SKM-1 treated with dmso at 0.1 percent for 144 hours (cell line): ENCODE measurements around the gene MYO3B.

Source experiments
- DNase-seq: peaks from one replicate; lab custom pipeline; 2025; ENCODE audit not compliant: unreplicated experiment; lab: John Stamatoyannopoulos, UW

Gene MYO3B

DNA sequence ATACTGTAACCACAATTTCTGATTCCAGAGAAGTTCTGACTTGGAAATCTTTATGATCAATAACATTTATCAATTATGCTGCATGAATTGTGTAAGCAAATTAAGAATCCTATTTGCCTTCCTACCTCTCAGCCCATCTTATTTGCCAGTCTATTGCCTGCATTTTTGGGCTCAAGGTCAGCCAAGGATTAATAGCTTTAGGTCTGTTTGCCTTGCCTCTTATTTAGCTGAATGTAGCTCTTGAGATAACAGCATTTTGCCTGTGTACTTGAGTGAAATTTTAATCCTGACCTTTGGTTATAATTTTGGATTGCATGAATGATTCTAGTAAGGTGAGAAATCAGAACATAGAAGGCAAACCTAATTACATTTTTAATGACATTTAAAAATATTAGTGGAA is 51.2 kb downstream of the MYO3B start:
- no peak for DNase-seq

DNA sequence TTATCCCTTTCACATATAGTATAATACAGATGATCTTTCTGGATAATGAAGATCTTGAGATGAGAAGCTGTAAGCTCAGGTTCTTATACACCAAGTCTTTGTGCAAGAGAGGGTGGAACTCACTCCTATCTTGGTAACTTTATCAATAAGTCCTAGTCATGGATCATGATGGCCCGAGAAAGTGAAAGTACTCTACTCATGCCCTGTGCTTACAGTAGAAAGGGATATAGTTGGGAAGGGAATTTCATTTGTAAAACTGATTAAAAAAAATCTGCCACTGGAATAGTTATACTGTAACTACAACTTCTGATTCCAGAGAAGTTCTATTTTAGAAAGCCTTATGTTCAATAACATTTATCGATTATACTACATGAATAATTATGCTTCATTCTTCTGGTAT is 51.8 kb downstream of the MYO3B start:
- DNase-seq = no peak

DNA sequence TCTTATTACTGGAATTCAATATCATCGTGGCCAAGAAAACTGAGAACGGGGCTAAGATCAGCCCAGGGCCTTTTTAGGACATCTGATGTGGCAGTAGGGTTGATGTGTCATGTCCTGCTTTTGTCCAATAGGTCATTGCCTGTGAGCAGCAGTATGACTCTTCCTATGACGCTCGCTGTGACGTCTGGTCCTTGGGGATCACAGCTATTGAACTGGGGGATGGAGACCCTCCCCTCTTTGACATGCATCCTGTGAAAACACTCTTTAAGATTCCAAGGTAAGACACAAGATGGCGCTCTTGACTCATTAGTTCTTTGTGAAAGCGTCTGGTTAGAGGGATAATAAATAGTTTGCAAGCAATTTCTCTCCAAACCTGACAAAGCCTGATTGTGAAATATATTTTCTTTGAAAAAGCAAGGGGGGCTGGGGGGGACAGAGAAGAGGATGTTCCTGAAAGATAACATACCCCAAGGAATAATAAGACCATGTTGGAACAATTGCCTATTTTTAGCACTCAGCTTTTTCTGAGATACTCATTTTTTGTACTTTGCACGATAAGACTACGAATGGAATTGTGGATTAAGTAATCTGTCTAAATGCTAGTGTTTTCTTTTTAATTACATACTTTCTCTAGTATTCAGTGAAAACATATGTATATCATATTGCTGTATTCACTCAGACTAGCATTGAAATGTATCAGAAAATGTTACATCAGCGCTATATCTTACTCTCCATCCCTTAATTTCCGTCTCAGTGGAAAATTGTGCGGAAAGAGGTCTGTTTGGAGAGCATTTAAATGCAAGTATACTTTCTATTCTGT is 58.1 kb downstream of the MYO3B start:
- peak; percentile 16 for DNase-seq

DNA sequence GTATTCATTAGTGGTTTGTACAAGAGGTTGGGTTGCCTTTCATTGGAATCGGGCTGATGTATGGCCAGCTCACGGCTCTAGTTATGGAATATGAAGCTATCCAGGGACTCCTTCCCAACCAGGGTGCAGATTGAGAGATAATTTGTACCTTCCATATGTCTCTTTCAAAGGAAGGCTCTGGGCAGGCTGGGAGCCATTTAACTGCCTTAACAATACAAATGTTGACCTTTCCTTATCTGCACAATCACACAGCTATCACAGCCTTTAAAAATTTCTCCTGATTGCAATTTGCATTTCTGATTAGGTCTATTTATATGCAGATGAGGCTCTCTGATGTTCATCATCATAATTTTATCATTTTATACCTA is 58.7 kb downstream of the MYO3B start:
- no peak for DNase-seq

DNA sequence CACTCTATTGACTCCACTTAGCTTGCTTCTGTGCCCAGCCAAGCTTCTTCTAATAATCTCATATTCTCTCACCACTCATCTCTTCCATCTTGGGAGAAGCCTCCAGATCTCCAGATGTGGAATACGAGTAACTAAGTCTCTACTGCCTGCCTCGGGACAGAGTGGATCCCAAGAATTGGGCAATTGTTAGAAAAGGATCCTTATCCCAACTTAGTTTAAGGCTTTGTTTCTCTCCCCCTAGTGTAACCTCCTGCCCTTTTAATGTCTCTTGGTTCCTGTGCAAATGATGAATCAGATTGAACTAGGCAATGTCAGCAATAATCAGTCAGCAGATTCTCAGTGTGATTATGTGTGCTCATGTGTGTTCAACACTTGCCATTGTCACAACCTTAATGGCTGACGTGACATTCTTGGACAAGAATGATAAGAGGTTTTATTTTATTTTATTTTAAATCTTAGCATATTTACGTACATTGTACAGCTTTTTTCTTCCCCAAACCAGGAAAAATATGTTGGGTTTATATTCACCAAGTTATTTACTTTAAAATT is 59.7 kb downstream of the MYO3B start:
- DNase-seq = no peak

DNA sequence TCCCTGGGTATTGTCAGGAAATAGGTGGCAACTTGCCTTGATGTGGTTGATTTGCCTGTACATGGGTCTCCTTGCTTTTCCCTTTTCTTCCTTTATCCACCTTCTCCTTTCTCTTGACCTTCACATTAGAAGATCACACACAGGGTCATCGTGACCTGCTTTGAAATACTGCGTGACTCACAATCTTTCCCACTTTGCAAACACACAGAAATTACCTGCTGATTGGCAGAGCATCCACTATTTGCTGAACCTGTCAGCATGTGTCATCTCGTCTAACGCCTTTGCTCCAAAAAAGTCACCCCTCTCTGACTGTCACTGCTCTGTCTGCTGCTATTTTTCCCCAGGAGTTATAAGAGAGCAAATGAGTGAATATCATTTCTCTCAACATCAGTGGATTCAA is 60.8 kb downstream of the MYO3B start:
- no peak for DNase-seq

DNA sequence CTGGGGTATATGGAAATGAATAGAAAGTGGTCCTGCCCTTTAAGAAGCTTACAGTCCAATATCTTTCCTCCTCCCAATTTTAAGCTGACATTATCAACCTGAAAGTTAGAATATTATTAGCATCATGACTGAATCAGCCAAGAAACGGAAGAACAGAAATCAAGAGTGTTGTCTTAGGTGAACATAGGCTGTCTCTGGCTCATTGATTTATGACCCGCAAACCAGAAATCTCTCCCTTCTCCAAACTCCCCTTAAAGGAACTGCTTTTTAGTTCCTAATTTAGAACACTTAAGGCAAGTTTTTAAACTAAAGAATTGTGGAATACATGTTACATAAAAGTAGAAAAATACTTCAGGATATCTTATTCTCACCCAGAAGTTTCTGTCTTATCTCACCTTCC is 62.7 kb downstream of the MYO3B start:
- no peak for DNase-seq

DNA sequence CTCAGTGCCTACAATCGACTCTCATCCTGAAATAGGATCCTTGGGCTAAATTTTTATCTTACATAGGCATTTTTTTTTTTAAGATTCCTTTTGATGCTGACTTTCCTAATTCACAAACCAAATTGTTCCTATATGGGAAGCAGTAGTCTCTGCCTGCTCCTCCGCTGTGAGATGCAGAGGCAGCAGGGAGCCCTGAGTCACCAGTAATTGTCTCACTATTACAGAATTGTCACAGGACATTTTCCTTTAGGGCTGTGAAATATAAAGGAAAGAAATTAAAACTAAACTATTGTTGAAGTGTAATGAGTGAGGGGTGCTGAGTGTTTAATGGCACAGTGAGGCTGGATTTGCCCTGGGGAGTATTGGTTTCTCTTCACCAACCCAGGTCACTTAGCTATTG is 63.8 kb downstream of the MYO3B start:
- no peak for DNase-seq

DNA sequence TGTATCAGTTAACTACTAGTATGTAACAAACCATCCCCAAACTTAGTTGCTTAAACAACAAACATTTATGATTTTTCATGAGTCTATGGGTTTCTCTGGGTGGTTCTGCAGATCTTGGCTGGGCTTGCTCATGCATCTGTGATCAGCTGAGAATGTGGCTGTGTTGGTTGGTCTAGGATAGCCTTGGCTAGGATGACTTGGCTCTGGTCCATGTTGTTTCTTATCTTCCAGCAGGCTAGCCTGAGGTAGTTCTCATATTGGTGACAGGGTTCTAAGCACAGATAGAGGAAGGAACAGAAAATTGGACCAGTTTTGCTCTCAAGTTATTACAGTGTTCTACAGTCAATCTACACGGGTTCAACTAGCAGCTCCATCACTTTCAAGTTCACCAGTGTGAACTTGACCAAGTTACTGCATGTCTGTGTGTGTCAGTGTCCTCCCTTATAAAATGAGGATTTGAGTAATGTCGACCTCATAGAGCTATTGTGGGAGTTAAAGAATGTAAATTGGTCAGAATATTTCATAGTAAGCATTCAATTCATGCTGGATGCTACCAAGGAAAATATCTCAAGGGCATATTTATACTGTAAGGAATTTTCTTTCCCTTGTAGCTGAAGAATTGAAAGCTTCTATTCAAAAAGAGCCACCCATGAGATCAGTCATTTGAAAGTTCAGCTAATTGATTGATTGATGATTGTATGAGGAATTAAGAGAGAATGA is 65.3 kb downstream of the MYO3B start:
- DNase-seq = no peak

DNA sequence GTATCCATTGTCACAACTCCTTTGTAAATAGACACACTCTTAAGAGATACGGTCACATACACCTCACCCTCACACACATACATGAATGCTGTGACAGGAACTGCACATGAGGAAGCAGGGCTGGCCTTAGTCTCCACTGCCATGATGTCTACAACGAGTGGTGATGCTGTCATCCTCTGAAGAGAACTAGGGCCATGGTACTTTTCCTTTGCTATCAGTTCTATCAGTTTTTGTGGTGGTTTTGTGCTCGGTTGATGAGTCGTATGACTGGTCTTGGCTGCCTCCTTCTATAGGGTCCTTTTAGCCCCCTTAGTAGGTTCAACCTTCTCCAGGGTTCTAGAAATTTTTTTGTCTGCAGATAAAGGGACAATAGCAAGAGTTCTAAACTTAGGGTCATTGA is 66.0 kb downstream of the MYO3B start:
- no peak for DNase-seq

DNA sequence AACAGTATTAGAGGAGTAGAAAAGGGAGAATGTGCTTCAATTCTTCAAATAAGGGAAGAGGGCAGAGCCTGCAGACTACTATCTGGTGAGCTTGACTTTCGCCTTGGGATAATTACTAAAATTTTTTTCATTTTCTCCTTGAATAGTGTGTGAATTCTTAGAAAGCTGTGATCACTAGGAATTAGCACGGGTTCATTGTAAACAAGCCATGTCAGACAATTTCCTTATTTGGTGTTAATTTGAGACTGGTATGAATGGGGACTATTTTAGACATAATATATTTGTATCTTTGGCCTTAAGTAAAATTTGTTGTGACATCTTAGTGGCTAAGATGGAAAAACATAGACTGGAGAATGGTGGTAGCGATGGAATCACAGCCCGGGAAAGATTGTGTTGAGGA is 66.6 kb downstream of the MYO3B start:
- DNase-seq = no peak

DNA sequence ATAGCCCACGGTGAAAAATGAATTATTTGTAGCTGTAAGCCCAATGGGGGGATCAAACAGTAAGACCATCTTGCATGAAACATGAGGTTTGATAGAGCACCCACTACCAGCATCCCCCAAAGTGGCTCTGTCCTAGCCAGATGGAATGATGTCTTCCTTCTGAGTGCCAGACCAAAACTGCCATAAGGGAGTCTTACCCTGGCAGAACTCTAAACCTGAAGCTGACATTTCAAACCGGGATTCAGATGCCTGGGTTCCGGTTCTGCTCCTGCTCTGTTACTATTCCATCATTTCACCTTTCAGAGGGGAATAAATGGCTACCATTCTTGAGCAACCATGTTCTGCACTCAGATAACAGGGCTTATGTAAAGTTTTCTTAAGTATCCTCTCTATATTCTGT is 67.4 kb downstream of the MYO3B start:
- DNase-seq = no peak

DNA sequence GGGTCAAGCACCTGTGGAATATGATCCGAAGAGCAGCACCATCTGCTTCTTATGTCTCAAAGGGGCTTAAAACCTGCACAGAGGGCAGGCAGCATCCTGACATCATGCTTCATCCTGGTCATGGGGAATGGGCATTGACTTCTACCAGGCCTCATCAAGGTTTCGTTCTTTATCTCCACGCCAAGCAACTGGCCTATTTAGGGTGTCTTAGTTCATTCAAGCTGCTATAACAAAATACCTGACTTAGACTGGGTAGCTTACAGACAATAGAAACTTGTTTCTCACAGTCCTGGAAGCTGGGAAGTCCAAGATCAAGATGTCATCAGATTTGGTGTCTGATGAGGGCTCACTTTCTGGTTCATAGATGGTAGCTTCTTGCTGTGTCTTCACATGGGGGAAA is 69.4 kb downstream of the MYO3B start:
- no peak for DNase-seq

DNA sequence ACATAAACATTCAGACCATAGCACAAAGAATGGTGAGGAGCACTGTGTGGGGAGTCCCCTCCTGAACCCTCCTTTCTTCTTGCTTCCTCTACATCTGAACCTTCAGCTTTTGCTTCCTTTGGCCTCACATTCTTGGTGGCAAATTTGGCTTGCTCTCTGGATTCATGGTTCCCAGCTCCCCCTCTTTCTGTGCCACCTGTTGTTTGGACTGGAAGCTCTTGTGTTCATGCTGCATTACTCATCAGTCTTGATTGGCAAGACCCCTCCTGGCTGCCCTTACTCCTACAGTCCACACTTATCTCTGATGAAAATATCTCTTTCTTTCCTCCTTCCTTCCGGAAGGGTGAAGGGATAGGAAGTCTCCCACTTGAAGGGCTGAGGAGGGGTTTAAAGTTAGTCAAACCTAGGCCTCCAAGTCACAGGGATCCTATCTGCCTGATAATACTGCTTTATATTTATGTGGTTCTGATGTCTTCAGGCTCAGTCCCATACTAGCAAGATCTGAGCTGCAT is 70.0 kb downstream of the MYO3B start:
- no peak for DNase-seq

DNA sequence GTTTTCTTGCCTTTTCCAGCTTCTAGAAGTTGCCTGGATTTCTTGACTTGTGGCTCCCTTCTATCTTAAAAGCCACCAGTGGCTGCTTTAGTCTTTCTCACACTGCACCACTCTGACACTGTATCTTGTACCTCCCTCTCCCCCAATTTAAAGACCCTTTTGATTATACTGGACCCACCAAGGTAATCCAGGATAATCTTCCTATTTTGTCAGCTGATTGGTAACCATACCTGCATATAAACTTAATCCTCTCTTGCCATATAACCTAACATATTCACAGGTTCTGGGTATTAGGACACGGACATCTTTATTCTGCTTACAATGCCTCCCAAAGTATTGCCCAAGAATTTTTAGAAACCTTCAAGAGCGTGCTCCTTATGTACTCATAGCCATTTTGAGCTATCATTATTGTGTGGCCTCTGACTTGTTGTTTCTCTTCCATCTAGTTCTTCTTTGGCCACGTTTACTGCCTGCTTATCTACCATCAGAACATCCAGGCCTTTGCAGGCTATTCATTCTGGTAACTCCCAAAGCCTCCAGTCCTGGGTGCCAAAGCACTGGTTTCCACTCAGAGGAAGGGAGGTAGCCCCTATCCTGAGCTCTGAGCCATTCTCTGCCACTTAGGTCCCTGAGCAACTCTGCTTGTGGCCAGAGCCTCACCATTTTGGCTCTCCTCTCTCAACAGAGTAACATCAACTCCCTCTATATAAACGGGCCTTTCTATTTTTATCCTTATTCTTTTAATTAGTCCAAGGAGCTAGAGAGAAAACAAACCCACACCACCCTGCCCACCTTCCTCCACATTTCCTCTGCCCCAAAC is 70.8 kb downstream of the MYO3B start:
- DNase-seq = no peak

DNA sequence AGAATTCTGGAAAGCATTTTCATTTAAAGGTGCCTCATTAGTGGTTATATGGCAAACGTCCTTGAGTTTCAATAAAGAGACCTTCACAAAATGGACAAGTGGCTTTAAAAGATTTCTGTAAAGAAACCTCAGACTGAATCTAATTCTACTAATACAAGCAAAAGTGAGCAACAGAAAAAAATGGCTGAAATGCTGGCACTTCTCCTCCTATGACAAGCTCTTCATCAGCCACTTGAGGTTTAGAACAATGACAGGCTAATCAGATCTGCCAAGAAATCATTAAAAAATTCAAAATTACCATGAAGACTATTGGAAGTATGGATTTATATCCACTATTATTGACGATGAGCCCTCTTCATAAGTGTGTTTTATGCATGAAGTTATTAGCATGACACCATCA is 71.8 kb downstream of the MYO3B start:
- DNase-seq = no peak

DNA sequence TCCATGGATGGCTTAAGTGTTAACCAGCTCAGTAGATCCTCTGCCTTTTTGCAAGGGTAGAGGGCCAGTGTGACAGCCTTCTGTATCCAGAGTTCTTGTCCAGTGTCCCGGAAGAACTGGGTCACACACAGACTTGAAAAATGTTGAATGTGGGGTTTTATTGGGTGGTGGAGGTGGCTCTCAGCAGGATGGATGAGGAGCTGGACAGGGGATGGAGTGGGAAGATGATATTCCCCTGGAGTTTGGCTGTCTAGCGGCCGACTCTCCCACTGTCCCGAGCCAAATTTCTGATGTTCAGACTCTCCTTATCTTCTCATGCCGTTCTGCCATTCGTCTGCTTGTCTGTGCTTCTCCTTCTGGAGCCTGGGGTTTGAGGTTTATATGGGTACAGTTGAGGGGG is 72.6 kb downstream of the MYO3B start:
- no peak for DNase-seq

DNA sequence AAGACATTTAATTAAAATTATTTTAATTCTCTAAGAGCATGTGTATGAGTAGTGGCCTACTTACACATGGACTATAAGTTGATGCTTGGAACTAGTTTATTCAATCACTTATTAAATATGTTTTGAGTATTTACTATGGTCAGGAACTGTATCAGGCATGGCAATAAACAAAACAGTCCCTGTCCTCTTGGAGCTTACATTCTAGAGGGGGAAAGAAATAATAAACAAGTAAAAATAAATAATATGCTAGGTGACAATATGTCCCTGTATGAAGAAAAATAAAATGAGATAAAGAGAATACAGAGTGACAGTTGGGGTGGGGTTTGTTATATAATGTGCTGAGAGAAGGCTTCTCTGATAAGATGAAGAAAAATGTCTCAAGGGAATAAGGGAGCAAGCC is 74.5 kb downstream of the MYO3B start:
- no peak for DNase-seq

DNA sequence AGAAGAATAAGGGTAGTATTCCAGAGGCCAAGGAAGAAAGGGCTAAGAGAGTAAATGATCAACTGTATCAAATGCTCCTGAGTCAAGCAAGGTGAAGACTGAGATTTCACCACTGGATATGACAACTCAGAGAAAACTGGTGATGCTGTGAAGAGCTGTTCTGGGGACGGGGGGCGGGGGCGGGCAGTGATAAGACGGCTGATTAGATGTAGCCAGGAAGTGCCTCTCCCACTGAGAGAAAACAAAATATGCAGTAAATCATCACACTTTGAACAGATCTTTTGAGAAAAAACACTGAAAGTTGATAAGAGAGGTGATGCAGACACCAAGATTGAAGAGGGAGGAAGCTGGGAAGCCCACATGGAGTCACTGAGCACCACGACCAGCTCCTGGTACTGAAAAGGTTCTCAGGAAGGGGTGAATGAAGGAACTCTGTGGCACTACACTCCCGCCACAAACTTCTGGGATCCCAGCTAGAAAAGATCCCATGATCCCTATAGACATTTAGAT is 75.8 kb downstream of the MYO3B start:
- DNase-seq = no peak

DNA sequence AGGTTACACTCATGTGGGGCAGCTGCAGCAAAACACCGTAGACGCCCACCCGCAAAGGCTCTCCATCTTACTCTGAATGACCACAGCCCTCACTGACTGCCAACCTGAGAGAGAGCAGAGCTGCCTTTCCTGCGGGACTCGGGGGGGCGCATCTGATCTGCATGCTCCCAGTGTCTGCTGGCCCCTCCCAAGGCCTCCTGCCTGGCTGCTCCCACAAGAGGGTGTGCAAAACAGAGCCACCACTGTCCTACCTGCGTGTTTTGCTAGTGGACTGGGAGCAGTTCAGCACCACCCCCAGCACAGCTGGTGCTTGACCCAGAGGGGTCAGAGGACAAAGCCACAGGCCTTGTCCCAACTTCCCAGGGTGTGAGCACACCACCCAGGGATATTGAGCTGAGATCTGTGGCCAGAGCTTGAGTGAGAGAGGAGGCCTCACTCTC is 76.4 kb downstream of the MYO3B start:
- DNase-seq = no peak

DNA sequence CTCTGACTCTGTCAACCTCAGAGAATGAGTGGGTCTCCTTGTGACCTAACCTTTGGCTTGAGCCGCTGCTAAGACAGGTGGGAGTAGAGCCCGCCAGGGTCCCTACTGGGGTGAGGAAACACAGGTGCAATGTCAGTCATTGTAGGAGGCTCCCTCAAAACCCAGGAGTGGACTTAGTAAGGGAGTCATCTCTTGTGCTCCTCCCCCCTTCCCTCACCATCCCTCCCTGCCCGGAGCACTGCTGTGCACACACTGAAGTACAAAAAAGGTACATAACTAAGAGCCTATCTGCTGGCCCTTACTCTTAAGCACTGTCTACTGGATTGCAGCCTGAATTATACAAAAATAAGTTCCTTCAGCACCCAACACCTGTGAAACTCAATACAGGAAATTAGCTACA is 77.2 kb downstream of the MYO3B start:
- DNase-seq = no peak
